LHCN-M2 (cell line): ENCODE measurements around the gene RALGPS2. TPM values are rescaled to one million over a fixed set of nuclear protein-coding genes. Genes with fewer than 3 reads are reported as not detected.

Source experiments
- DNase-seq: peaks from one replicate; pipeline ENCODE4 v3.0.0-alpha.2; 2012; ENCODE audit warnings: low read depth
- total RNA-seq: library from RNA; depleted of rRNA; stranded (reverse); fragments of >200 nt; gene quantifications from 2 replicates; pipeline ENCODE4 v1.2.3, GENCODE V29; 2014; rRNA removed

The RALGPS2 gene
- total RNA-seq, 1 experiment from 2014 or later = 33.1 TPM

DNA sequence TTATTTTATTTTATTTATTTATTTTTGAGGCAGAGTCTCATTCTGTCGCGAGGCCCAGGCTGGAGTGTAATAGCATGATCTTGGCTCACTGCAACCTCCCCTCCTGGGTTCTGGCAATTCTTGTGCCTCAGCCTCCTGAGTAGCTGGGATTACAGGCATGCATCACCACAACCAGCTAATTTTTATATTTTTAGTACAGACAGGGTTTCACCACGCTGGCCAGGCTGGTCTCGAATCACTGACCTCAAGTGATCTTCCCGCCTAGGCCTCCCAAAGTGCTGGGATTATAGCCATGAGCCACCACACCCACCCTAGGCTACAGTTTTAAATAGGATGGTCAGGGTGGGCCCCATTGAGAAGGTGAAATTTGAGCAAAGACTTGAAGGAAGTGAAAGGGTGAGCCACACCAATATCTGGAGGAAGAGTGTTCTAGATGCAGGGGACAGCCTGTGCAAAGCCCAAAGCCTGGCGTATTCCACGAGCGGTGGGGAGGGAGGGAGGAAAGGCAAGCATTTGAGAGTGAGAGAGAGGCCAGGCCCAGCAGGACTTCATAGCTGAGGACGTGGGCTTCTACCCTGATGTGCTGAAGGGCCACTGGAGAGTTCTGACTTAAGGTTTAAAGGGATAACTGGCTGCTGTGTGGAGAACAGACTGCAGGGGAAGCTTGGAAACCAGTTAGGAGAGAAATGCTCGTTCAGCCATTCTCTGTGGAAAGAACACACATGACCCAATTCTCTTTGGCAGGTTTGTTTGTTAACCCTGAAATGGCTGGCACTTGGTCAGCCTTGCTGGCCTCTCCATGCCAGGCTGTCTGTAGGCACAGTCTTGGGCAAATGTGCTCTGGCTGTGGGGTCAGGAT, 238.0 kb downstream of the RALGPS2 start:
- DNase-seq = no peak

GRCh38 chr1:178964469-178965330, 239.7 kb downstream of the RALGPS2 start:
- DNase-seq = no peak

DNA sequence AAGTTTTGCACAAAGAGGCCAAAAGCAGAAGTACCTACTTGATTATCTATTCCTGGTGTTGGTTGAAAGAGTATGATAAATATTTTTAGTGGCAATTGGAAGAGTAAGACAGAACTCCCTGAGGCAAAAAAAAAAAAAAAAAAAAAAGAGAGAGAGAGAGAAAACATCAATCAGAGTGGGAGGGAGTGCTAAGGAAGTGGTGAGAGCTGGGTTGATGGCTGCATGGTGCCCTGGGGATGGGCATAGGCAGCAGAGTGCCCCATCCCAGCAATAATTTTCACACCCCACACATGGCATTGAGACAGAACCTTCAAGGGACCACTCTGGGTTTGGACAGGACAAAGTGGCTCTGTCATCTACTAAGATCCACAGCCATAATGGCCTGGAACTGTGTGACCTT, 241.3 kb downstream of the RALGPS2 start:
- no peak for DNase-seq

- no peak for DNase-seq
Measured at GRCh38 chr1:178969226-178969987, 244.4 kb downstream of the RALGPS2 start.

DNA sequence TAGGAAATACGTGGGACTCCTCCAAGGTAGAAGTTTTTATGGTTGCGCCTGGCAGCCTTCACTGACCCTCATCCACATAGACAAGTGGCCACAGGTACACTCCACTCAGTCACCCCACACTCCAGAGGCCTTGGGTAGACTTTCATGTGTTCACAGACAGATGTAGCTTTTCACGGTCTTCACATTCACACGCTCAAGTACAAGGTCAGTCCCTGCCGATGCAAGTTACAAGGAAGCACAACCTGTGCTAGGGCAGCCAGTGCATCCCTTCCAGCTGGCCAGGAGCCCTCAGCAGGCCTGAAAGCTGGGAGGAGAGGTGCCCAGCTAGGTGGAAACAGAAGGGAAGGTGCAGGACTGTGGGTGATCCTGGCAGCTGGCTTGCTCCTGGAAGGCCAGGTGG, 245.1 kb downstream of the RALGPS2 start:
- DNase-seq = no peak

Other genes starting within 250 kb of the RALGPS2 start
- gene CLEC20A, start 228.3 kb upstream of the RALGPS2 start, total RNA-seq = not detected in 2 replicates
- 0.11 TPM in 1 of 2 replicates, not detected in the other for gene TEX35, start 212.1 kb upstream of the RALGPS2 start, total RNA-seq
- 2.0 and 3.7 TPM in 2 replicates for gene ANGPTL1, start 145.8 kb downstream of the RALGPS2 start, total RNA-seq